HEK293 (cell line): Measurements from ENCODE around the gene DDX27.

ENCODE experiments used
- CTCF ChIA-PET: fragments of 350-600 bp; formaldehyde crosslinking; extraction: SDS; loops from one replicate; lab custom pipeline; 2021; ENCODE audit warnings: antibody characterized with exemption; lab: Yijun Ruan, JAX
- POLR2A ChIA-PET: fragments of 300-600 bp; formaldehyde crosslinking; extraction: SDS; loops from one replicate; lab custom pipeline; 2020; ENCODE audit warnings: antibody characterized with exemption, inconsistent platforms; lab: Yijun Ruan, JAX
- H3K27ac ChIP-seq: fragments of 200-500 bp; sonication (Bioruptor generic); 2 replicates; pipeline ENCODE4 v1.5.1; 2014; ENCODE audit warnings: low read depth, low read length, control low read depth, inconsistent platforms; ENCODE audit errors: extremely low read depth
- H3K36me3 ChIP-seq, 2 experiments: fragments of 200-500 bp in 1 of 2; sonication (Bioruptor generic) in 1 of 2; 1 replicate in 1 of 2; 2 replicates in 1 of 2; pipeline ENCODE4 v1.5.1; 2014 to 2017; ENCODE audit warnings: inconsistent platforms in 2 of 2, low read length in 2 of 2; ENCODE audit not compliant: control insufficient read depth in 2 of 2, insufficient read depth in 1 of 2
- H3K4me1 ChIP-seq: fragments of 200-500 bp; sonication (Bioruptor generic); 2 replicates; pipeline ENCODE4 v1.5.1; 2014; ENCODE audit warnings: mild to moderate bottlenecking, low read length, inconsistent platforms; ENCODE audit not compliant: control insufficient read depth, insufficient read depth
- H3K4me3 ChIP-seq: 2 replicates; pipeline ENCODE4 v1.5.1; 2011; ENCODE audit warnings: low read depth, mild to moderate bottlenecking, control low read depth, low read length, moderate library complexity
- H3K9me3 ChIP-seq: fragments of 200-500 bp; sonication (Bioruptor generic); 2 replicates; pipeline ENCODE4 v1.5.1; 2014; ENCODE audit warnings: low read depth, low read length, inconsistent platforms; ENCODE audit not compliant: control insufficient read depth, insufficient read depth
- TSHZ1 ChIP-seq: fragments of 450-650 bp; formaldehyde crosslinking; IDR thresholded peaks from 2 replicates; pipeline ENCODE4 v1.5.1; 2016; ENCODE audit warnings: missing biosample characterization, missing genetic modification characterization, borderline replicate concordance
- ZEB2 ChIP-seq: fragments of 450-650 bp; formaldehyde crosslinking; IDR thresholded peaks from 2 replicates; pipeline ENCODE4 v1.5.1; 2016; ENCODE audit warnings: missing biosample characterization, missing genetic modification characterization
- ZFP69B ChIP-seq: fragments of 450-650 bp; formaldehyde crosslinking; IDR thresholded peaks from 2 replicates; pipeline ENCODE4 v1.5.1; 2016; ENCODE audit warnings: missing biosample characterization, missing genetic modification characterization
- ZNF121 ChIP-seq: fragments of 450-650 bp; formaldehyde crosslinking; IDR thresholded peaks from 2 replicates; pipeline ENCODE4 v1.5.1; 2016; ENCODE audit warnings: missing biosample characterization, missing genetic modification characterization
- ZNF174 ChIP-seq: fragments of 450-650 bp; formaldehyde crosslinking; IDR thresholded peaks from 2 replicates; pipeline ENCODE4 v1.5.0; 2017; ENCODE audit warnings: missing biosample characterization, mild to moderate bottlenecking, missing genetic modification characterization
- ZNF274 ChIP-seq, 2 experiments: fragments of 200-500 bp in 1 of 2; fragments of 450-650 bp in 1 of 2; sonication (Bioruptor generic) in 1 of 2; formaldehyde crosslinking in 1 of 2; IDR thresholded peaks; 2 replicates each; pipeline versions ENCODE4 v1.5.1 to v1.6.1; 2014 to 2016; ENCODE audit warnings: borderline replicate concordance in 1 of 2, inconsistent platforms in 1 of 2, low read length in 1 of 2, missing biosample characterization in 1 of 2, missing genetic modification characterization in 1 of 2
- ZNF324 ChIP-seq: fragments of 450-650 bp; formaldehyde crosslinking; IDR thresholded peaks from 2 replicates; pipeline ENCODE4 v1.5.1; 2016; ENCODE audit warnings: missing biosample characterization, missing genetic modification characterization
- ZNF529 ChIP-seq: fragments of 450-650 bp; formaldehyde crosslinking; IDR thresholded peaks from 2 replicates; pipeline ENCODE4 v1.5.1; 2017; ENCODE audit warnings: missing genetic modification characterization, missing biosample characterization; ENCODE audit not compliant: insufficient replicate concordance
- ZNF549 ChIP-seq: fragments of 450-650 bp; IDR thresholded peaks from 2 replicates; pipeline ENCODE4 v1.5.1; 2018; ENCODE audit warnings: missing biosample characterization, missing genetic modification characterization, mild to moderate bottlenecking, inconsistent platforms, moderate library complexity
- ZNF560 ChIP-seq: fragments of 450-650 bp; formaldehyde crosslinking; IDR thresholded peaks from 2 replicates; pipeline ENCODE4 v1.5.1; 2017; ENCODE audit warnings: missing biosample characterization, missing genetic modification characterization, borderline replicate concordance
- ZNF639 ChIP-seq: fragments of 450-650 bp; formaldehyde crosslinking; IDR thresholded peaks from 2 replicates; pipeline ENCODE4 v1.5.1; 2016; ENCODE audit warnings: missing biosample characterization, missing genetic modification characterization
- TF ChIP-seq, protein P1 (sequence below): fragments of 450-650 bp; formaldehyde crosslinking; IDR thresholded peaks from 2 replicates; pipeline ENCODE4 v1.5.1; 2017; ENCODE audit warnings: missing biosample characterization, missing genetic modification characterization
- TF ChIP-seq, protein P2 (sequence below): fragments of 450-650 bp; formaldehyde crosslinking; IDR thresholded peaks from 2 replicates; pipeline ENCODE4 v1.5.1; 2016; ENCODE audit warnings: missing biosample characterization, missing genetic modification characterization
- TF ChIP-seq, protein P3 (sequence below): sonication (generic); formaldehyde crosslinking; IDR thresholded peaks from 2 replicates; pipeline ENCODE4 v1.8.1; 2022; ENCODE audit warnings: mild to moderate bottlenecking, moderate library complexity, missing genetic modification reagents

The DDX27 gene

GRCh38 chr20:49273696-49274277, 54.6 kb downstream of the DDX27 start:
- POLR2A ChIA-PET: no interaction called here
- no peaks in the 10 kb centered on the region for H3K4me1 ChIP-seq
- peaks cover 14 to 66% of the 10 kb centered on the region in 2 experiments; a peak in 2 of 3 replicates for H3K36me3 ChIP-seq
- H3K9me3 ChIP-seq: no peaks in the 10 kb centered on the region
- TF ChIP-seq ZNF121 (tag by site-specific recombination): peak; percentile 62
- TF ChIP-seq, protein P1, sequence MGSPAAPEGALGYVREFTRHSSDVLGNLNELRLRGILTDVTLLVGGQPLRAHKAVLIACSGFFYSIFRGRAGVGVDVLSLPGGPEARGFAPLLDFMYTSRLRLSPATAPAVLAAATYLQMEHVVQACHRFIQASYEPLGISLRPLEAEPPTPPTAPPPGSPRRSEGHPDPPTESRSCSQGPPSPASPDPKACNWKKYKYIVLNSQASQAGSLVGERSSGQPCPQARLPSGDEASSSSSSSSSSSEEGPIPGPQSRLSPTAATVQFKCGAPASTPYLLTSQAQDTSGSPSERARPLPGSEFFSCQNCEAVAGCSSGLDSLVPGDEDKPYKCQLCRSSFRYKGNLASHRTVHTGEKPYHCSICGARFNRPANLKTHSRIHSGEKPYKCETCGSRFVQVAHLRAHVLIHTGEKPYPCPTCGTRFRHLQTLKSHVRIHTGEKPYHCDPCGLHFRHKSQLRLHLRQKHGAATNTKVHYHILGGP: no peak
- H3K27ac ChIP-seq: no peak overlapping the region
- CTCF ChIA-PET: no interaction called here
- no peak overlapping the region for H3K4me3 ChIP-seq

- Histone ChIP-seq H3K4me1 (no peaks in the 10 kb centered on the region), H3K36me3 (peaks cover 18 to 66% of the 10 kb centered on the region in 2 experiments), H3K27ac (no peak overlapping the region), H3K4me3 (no peak overlapping the region), H3K9me3 (no peaks in the 10 kb centered on the region)
- ChIA-PET POLR2A (interaction anchor here (1.1 kb wide), 1 partner anchor 30 kb away, joined by 3 read pairs; no protein-coding TSS in a partner anchor), CTCF (interaction anchor here (0.7 kb wide), 2 partner anchors 25 to 139 kb away, joined by 4 to 5 read pairs; no protein-coding TSS in a partner anchor)
- no peak for TF ChIP-seq ZNF174
- no peak for TF ChIP-seq ZEB2 (tag by site-specific recombination)
- TF ChIP-seq ZNF274 (IDR thresholded peaks at IDR 0.05; ENCODE audit: low read length): no peak
- no peak for TF ChIP-seq ZNF274 (tag by site-specific recombination; IDR thresholded peaks at IDR 0.05; ENCODE audit: borderline replicate concordance)
- TF ChIP-seq ZNF324 (tag by site-specific recombination): no peak
- TF ChIP-seq TSHZ1 (tag by site-specific recombination): no peak
- no peak for TF ChIP-seq ZNF639
- TF ChIP-seq, protein P2, sequence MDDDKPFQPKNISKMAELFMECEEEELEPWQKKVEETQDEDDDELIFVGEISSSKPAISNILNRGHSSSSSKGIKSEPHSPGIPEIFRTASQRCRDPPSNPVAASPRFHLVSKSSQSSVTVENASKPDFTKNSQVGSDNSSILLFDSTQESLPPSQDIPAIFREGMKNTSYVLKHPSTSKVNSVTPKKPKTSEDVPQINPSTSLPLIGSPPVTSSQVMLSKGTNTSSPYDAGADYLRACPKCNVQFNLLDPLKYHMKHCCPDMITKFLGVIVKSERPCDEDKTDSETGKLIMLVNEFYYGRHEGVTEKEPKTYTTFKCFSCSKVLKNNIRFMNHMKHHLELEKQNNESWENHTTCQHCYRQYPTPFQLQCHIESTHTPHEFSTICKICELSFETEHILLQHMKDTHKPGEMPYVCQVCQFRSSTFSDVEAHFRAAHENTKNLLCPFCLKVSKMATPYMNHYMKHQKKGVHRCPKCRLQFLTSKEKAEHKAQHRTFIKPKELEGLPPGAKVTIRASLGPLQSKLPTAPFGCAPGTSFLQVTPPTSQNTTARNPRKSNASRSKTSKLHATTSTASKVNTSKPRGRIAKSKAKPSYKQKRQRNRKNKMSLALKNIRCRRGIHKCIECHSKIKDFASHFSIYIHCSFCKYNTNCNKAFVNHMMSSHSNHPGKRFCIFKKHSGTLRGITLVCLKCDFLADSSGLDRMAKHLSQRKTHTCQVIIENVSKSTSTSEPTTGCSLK (tag by site-specific recombination): no peak
- no peak for TF ChIP-seq ZNF560 (tag by site-specific recombination)
- no peak for TF ChIP-seq ZFP69B (tag by site-specific recombination)
- TF ChIP-seq ZNF529 (tag by site-specific recombination): no peak
- no peak for TF ChIP-seq ZNF549
- TF ChIP-seq, protein P3, sequence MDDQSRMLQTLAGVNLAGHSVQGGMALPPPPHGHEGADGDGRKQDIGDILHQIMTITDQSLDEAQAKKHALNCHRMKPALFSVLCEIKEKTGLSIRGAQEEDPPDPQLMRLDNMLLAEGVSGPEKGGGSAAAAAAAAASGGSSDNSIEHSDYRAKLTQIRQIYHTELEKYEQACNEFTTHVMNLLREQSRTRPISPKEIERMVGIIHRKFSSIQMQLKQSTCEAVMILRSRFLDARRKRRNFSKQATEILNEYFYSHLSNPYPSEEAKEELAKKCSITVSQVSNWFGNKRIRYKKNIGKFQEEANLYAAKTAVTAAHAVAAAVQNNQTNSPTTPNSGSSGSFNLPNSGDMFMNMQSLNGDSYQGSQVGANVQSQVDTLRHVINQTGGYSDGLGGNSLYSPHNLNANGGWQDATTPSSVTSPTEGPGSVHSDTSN: no peak
These were observed 56.0 kb downstream of the DDX27 start for GRCh38 chr20:49275216-49275615.
